ENCODE data around the gene JMJD1C.

The JMJD1C gene

GRCh38 chr10:63438506-63439498 is 27.0 kb downstream of the JMJD1C start:
- H3K27ac ChIP-seq (ENCODE audit: low read length) = no peak overlapping the region
- peaks cover 19% of the 10 kb centered on the region for H3K4me1 ChIP-seq (ENCODE audit: low read length)
- H3K9ac ChIP-seq (ENCODE audit: low read length) = no peak overlapping the region
- peaks cover 11% of the 10 kb centered on the region for H3K79me2 ChIP-seq (ENCODE audit: low read length)
- no peak overlapping the region for H3K4me2 ChIP-seq (ENCODE audit: low read length)
- H3K9me3 ChIP-seq (ENCODE audit: insufficient read depth, low read length) = no peaks in the 10 kb centered on the region
- H3K36me3 ChIP-seq (replicated peaks; ENCODE audit: low read depth, low read length) = no peaks in the 10 kb centered on the region
- 0 out of 2 replicates have a peak, but pooled peaks cover 5% of the 10 kb centered on the region for H4K20me1 ChIP-seq (ENCODE audit: insufficient read depth, low read length)
- TF ChIP-seq, protein P1, sequence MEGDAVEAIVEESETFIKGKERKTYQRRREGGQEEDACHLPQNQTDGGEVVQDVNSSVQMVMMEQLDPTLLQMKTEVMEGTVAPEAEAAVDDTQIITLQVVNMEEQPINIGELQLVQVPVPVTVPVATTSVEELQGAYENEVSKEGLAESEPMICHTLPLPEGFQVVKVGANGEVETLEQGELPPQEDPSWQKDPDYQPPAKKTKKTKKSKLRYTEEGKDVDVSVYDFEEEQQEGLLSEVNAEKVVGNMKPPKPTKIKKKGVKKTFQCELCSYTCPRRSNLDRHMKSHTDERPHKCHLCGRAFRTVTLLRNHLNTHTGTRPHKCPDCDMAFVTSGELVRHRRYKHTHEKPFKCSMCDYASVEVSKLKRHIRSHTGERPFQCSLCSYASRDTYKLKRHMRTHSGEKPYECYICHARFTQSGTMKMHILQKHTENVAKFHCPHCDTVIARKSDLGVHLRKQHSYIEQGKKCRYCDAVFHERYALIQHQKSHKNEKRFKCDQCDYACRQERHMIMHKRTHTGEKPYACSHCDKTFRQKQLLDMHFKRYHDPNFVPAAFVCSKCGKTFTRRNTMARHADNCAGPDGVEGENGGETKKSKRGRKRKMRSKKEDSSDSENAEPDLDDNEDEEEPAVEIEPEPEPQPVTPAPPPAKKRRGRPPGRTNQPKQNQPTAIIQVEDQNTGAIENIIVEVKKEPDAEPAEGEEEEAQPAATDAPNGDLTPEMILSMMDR (IDR thresholded peaks at IDR 0.05; ENCODE audit: low read depth, low read length) = no peak
- no peak overlapping the region for H3K4me3 ChIP-seq (ENCODE audit: low read length)
- H2AFZ ChIP-seq (ENCODE audit: low read depth, low read length) = no peak overlapping the region
- H3K27me3 ChIP-seq (ENCODE audit: low read depth, low read length) = no peaks in the 10 kb centered on the region

DNA sequence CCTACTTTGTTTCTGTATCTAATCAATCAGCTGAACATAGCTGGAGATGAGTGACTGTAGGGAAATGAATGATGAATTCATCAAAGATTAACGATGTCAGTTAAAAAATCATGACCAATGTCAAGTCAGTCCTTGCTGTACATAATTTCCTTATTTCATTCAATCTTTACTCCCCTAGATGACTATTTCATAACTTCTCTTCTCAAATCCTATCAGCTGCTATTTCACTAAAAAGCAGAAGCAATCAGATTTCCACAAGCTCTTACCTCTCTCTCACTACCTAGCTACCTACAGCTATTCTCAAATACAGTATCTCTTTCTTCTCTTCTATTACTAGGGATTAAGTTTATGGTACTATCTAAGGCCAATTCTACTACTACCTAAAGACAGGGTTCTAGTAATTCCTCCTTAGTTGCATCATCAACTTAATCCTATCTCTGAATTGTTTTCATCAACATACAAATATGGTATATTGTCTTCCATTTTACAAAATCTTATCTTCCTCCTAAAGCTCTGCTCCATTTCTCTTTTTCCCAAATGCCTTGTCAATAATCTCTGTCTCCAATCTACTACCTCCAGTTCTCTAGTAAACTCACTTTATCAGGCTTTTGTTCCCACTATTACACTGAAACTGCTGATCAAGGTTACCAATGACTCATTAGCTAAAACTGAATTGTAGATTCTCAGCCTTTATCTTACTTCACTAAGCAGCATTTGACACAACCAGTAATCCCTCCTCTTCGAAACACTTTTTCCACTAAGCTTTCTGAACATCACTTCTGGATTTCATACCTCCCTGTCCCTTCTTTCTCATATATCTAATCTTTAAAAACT is 28.4 kb downstream of the JMJD1C start:
- H3K4me3 ChIP-seq (ENCODE audit: low read length) = no peak overlapping the region
- H3K36me3 ChIP-seq (replicated peaks; ENCODE audit: low read depth, low read length) = no peaks in the 10 kb centered on the region
- H3K27me3 ChIP-seq (ENCODE audit: low read depth, low read length) = no peaks in the 10 kb centered on the region
- H4K20me1 ChIP-seq (ENCODE audit: insufficient read depth, low read length) = 0 out of 2 replicates have a peak, but pooled peaks cover 7% of the 10 kb centered on the region
- H3K27ac ChIP-seq (ENCODE audit: low read length) = no peak overlapping the region
- TF ChIP-seq, protein P1 (IDR thresholded peaks at IDR 0.05; ENCODE audit: low read depth, low read length) = no peak
- TF ChIP-seq EZH2phosphoT487 (IDR thresholded peaks at IDR 0.05; ENCODE audit: low read depth) = no peak
- peaks cover 11% of the 10 kb centered on the region for H3K79me2 ChIP-seq (ENCODE audit: low read length)
- H3K9me3 ChIP-seq (ENCODE audit: insufficient read depth, low read length) = no peaks in the 10 kb centered on the region
- no peak overlapping the region for H3K9ac ChIP-seq (ENCODE audit: low read length)
- H2AFZ ChIP-seq (ENCODE audit: low read depth, low read length) = no peak overlapping the region
- H3K4me1 ChIP-seq (ENCODE audit: low read length) = peaks cover 19% of the 10 kb centered on the region
- no peak overlapping the region for H3K4me2 ChIP-seq (ENCODE audit: low read length)

- no peak for TF ChIP-seq EZH2phosphoT487 (IDR thresholded peaks at IDR 0.05; ENCODE audit: low read depth)
- TF ChIP-seq, protein P1 (IDR thresholded peaks at IDR 0.05; ENCODE audit: low read depth, low read length) = no peak
- Histone ChIP-seq H3K9me3 (ENCODE audit: insufficient read depth, low read length) (no peaks in the 10 kb centered on the region), H3K36me3 (replicated peaks; ENCODE audit: low read depth, low read length) (no peaks in the 10 kb centered on the region), H3K27ac (ENCODE audit: low read length) (no peak overlapping the region), H3K4me2 (ENCODE audit: low read length) (no peak overlapping the region), H3K9ac (ENCODE audit: low read length) (no peak overlapping the region), H3K4me3 (ENCODE audit: low read length) (no peak overlapping the region), H3K27me3 (ENCODE audit: low read depth, low read length) (no peaks in the 10 kb centered on the region), H4K20me1 (ENCODE audit: insufficient read depth, low read length) (0 out of 2 replicates have a peak, but pooled peaks cover 6% of the 10 kb centered on the region), H2AFZ (ENCODE audit: low read depth, low read length) (no peak overlapping the region), H3K4me1 (ENCODE audit: low read length) (peaks cover 19% of the 10 kb centered on the region), H3K79me2 (ENCODE audit: low read length) (peaks cover 15% of the 10 kb centered on the region)
Measured at GRCh38 chr10:63436225-63436624, 29.6 kb downstream of the JMJD1C start.
